Measurements from ENCODE around the gene SLC7A7. TPM values are rescaled to one million over a fixed set of nuclear protein-coding genes. Genes with fewer than 3 reads are reported as not detected.

The SLC7A7 gene
- total and polyA plus RNA-seq, 4 donors: 28.0 to 113 (median 48.2) TPM

DNA sequence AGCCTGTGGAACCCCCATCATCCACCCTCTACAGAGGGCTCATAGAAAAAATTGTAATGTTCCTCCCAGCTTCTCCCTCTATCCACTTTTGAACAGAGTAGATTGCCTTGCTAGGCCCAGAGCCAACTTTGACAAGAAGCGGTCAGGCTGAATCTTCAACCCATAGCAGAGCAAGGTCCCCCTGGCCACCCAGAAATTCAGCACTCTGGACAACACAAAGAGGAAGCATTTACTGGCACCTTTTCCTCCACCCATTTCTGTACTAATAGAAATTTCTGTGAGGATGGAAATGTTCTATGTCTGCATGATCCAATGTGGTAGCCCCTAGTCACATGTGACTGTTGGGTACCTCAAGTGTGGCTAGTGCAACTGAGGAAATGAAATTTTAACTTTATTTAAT, 91.4 kb downstream of the SLC7A7 start:
- H3K9ac ChIP-seq (ENCODE audit: insufficient read depth in 1 of 2, low read length in 2 of 2): no peak overlapping the region
- no peaks in the 10 kb centered on the region for H3K36me3 ChIP-seq (ENCODE audit: control insufficient read depth in 4 of 4, insufficient read depth in 4 of 4, low read length in 4 of 4)
- ATAC-seq (ENCODE audit: insufficient read depth, low FRiP score): no peak
- H3K27me3 ChIP-seq (ENCODE audit: control insufficient read depth in 3 of 3, insufficient read depth in 3 of 3, low read length in 2 of 3): peaks cover 0 to 2% (median 0%) of the 10 kb centered on the region in 3 donors
- no peak overlapping the region for H3K4me3 ChIP-seq
- H3K27ac ChIP-seq (ENCODE audit: low read depth in 1 of 2, low read length in 1 of 2): no peak overlapping the region
- peaks cover 0 to 6% (median 0%) of the 10 kb centered on the region in 4 donors for H3K9me3 ChIP-seq (ENCODE audit: control insufficient read depth in 4 of 4, insufficient read depth in 3 of 4, low read length in 3 of 4)
- TF ChIP-seq, protein P1, sequence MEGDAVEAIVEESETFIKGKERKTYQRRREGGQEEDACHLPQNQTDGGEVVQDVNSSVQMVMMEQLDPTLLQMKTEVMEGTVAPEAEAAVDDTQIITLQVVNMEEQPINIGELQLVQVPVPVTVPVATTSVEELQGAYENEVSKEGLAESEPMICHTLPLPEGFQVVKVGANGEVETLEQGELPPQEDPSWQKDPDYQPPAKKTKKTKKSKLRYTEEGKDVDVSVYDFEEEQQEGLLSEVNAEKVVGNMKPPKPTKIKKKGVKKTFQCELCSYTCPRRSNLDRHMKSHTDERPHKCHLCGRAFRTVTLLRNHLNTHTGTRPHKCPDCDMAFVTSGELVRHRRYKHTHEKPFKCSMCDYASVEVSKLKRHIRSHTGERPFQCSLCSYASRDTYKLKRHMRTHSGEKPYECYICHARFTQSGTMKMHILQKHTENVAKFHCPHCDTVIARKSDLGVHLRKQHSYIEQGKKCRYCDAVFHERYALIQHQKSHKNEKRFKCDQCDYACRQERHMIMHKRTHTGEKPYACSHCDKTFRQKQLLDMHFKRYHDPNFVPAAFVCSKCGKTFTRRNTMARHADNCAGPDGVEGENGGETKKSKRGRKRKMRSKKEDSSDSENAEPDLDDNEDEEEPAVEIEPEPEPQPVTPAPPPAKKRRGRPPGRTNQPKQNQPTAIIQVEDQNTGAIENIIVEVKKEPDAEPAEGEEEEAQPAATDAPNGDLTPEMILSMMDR (IDR thresholded peaks at IDR 0.05; ENCODE audit: control extremely low read depth, extremely low read depth): no peak
- DNase-seq: no peak
- WGBS, 2 donors: 85 to 90% methylated on average over 1 of the region's 1 CpG
- no peaks in the 10 kb centered on the region for H3K4me1 ChIP-seq (ENCODE audit: control insufficient read depth in 5 of 5, insufficient read depth in 5 of 5, low read length in 5 of 5)

Small RNA genes within 50 kb of the gene (small RNA-seq; reads per million reads assigned to genes)
- gene RF00019 (ENCODE audit: low replicate concordance) (not detected), gene RF00588 (ENCODE audit: low replicate concordance) (not detected)

Other genes with a start within 250 kb of the SLC7A7 start
- 100 to 1,000 TPM; 164 to 187 TPM for gene DAD1, start 226.2 kb downstream of the SLC7A7 start, total RNA-seq
- gene DAD1, start 226.2 kb downstream of the SLC7A7 start, polyA plus RNA-seq: 100 to 1,000 TPM; 247 to 377 TPM
- 10 to 100 TPM; 29.0 to 34.0 TPM for gene ABHD4, start 217.1 kb downstream of the SLC7A7 start, total RNA-seq
- 10 to 100 TPM; 14.9 to 18.8 TPM for gene ABHD4, start 217.1 kb downstream of the SLC7A7 start, polyA plus RNA-seq
- gene OR6J1, start 171.1 kb downstream of the SLC7A7 start, total RNA-seq: under 1 TPM in 1 of 2 donors, not detected in 1; 0.11 TPM
- gene OR6J1, start 171.1 kb downstream of the SLC7A7 start, polyA plus RNA-seq: not detected
- 10 to 100 TPM; 95.8 to 99.8 TPM for gene OXA1L, start 48.7 kb downstream of the SLC7A7 start, total RNA-seq
- 10 to 100 TPM; 81.3 to 98.6 TPM for gene OXA1L, start 48.7 kb downstream of the SLC7A7 start, polyA plus RNA-seq
- gene MRPL52, start 14.5 kb upstream of the SLC7A7 start, total RNA-seq: 100 to 1,000 TPM in 1 of 2 donors, 10 to 100 TPM in 1; 27.5 to 102 TPM
- gene MRPL52, start 14.5 kb upstream of the SLC7A7 start, polyA plus RNA-seq: 100 to 1,000 TPM; 105 to 239 TPM
- 100 to 1,000 TPM; 121 to 162 TPM for gene MMP14, start 21.1 kb upstream of the SLC7A7 start, total RNA-seq
- 100 to 1,000 TPM; 125 to 144 TPM for gene MMP14, start 21.1 kb upstream of the SLC7A7 start, polyA plus RNA-seq
- 100 to 1,000 TPM in 1 of 2 donors, 10 to 100 TPM in 1; 55.2 to 148 TPM for gene LRP10, start 56.3 kb upstream of the SLC7A7 start, total RNA-seq
- 100 to 1,000 TPM in 1 of 2 donors, 10 to 100 TPM in 1; 25.7 to 133 TPM for gene LRP10, start 56.3 kb upstream of the SLC7A7 start, polyA plus RNA-seq
- under 1 TPM in 1 of 2 donors, not detected in 1; 0.92 TPM for gene REM2, start 67.8 kb upstream of the SLC7A7 start, total RNA-seq
- gene REM2, start 67.8 kb upstream of the SLC7A7 start, polyA plus RNA-seq: under 1 TPM; 0.88 to 0.98 TPM
- 100 to 1,000 TPM in 1 of 2 donors, 10 to 100 TPM in 1; 85.3 to 104 TPM for gene RBM23, start 103.7 kb upstream of the SLC7A7 start, total RNA-seq
- gene RBM23, start 103.7 kb upstream of the SLC7A7 start, polyA plus RNA-seq: 10 to 100 TPM; 27.7 to 58.1 TPM
- 10 to 100 TPM; 45.6 to 54.7 TPM for gene PRMT5, start 113.9 kb upstream of the SLC7A7 start, total RNA-seq
- 10 to 100 TPM; 19.2 to 56.5 TPM for gene PRMT5, start 113.9 kb upstream of the SLC7A7 start, polyA plus RNA-seq
- gene HAUS4, start 141.7 kb upstream of the SLC7A7 start, total RNA-seq: 10 to 100 TPM; 47.2 to 49.0 TPM
- 10 to 100 TPM; 28.3 to 45.5 TPM for gene HAUS4, start 141.7 kb upstream of the SLC7A7 start, polyA plus RNA-seq
- gene AJUBA, start 167.1 kb upstream of the SLC7A7 start, total RNA-seq: 10 to 100 TPM; 33.8 to 34.2 TPM
- 10 to 100 TPM in 1 of 2 donors, 1 to 10 TPM in 1; 7.2 to 23.7 TPM for gene AJUBA, start 167.1 kb upstream of the SLC7A7 start, polyA plus RNA-seq
- 10 to 100 TPM; 10.3 to 14.9 TPM for gene C14orf93, start 194.7 kb upstream of the SLC7A7 start, total RNA-seq
- gene C14orf93, start 194.7 kb upstream of the SLC7A7 start, polyA plus RNA-seq: 1 to 10 TPM; 7.5 to 8.4 TPM
- 100 to 1,000 TPM in 1 of 2 donors, 10 to 100 TPM in 1; 64.8 to 107 TPM for gene PSMB5, start 219.5 kb upstream of the SLC7A7 start, total RNA-seq
- 100 to 1,000 TPM in 1 of 2 donors, 10 to 100 TPM in 1; 94.6 to 147 TPM for gene PSMB5, start 219.5 kb upstream of the SLC7A7 start, polyA plus RNA-seq
- gene PSMB11, start 226.8 kb upstream of the SLC7A7 start, total RNA-seq: not detected
- not detected for gene PSMB11, start 226.8 kb upstream of the SLC7A7 start, polyA plus RNA-seq
- 1 to 10 TPM; 4.2 to 4.6 TPM for gene CDH24, start 242.1 kb upstream of the SLC7A7 start, total RNA-seq
- 1 to 10 TPM; 2.0 to 4.8 TPM for gene CDH24, start 242.1 kb upstream of the SLC7A7 start, polyA plus RNA-seq

Data from lung (tissue), 13 donors.